Measurements from ENCODE around the gene ECI2.

DNA sequence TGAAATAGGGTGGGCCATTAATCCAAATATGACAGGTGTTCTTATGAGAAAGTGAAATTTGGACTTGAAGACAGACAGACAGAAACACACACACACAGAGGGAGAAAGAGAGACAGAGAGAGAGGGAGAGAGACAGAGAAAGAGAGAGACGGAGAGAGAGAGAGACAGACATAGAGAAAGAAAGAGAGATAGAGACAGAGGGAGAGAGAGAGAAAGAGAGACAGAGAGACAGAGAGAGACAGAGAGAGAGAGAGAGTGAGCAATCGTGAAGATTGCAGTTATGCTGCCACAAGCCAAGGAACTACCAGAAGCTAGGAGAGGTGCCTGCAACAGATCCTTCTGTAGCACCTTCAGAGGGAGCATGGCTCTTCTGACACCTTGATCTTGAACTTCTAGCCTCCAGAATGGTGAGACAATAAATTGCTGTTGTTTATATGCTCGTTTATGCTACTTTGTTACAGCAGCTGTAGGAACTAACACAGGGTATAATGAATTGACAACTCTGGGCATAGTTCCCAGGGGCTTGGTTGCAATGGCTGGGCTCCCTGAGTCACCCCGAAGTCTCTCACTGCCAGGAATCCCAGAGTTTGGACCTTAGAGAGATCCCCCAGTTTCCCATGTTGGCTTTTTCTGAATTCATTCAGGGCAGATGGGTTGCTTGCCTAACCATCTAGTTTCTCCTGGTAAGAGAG, 44.7 kb upstream of the ECI2 start:
- TF ChIP-seq, protein P1, sequence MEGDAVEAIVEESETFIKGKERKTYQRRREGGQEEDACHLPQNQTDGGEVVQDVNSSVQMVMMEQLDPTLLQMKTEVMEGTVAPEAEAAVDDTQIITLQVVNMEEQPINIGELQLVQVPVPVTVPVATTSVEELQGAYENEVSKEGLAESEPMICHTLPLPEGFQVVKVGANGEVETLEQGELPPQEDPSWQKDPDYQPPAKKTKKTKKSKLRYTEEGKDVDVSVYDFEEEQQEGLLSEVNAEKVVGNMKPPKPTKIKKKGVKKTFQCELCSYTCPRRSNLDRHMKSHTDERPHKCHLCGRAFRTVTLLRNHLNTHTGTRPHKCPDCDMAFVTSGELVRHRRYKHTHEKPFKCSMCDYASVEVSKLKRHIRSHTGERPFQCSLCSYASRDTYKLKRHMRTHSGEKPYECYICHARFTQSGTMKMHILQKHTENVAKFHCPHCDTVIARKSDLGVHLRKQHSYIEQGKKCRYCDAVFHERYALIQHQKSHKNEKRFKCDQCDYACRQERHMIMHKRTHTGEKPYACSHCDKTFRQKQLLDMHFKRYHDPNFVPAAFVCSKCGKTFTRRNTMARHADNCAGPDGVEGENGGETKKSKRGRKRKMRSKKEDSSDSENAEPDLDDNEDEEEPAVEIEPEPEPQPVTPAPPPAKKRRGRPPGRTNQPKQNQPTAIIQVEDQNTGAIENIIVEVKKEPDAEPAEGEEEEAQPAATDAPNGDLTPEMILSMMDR (IDR thresholded peaks at IDR 0.05) = no peak
- TF ChIP-seq EZH2 (IDR thresholded peaks at IDR 0.05; ENCODE audit: borderline replicate concordance, insufficient read depth, low read depth, low read length, poor library complexity, severe bottlenecking) = no peak

Data from B cell (primary cell).